AG09309 (cell line): ENCODE measurements around the gene OXNAD1.

ENCODE experiments used
- DNase-seq: peaks from one replicate; pipeline ENCODE4 v3.0.0-alpha.2; 2010; ENCODE audit warnings: low read depth
- H3K4me3 ChIP-seq: 2 replicates; pipeline ENCODE4 v1.5.1; 2011; ENCODE audit warnings: mild to moderate bottlenecking, low read depth, low read length, moderate library complexity; ENCODE audit not compliant: control insufficient read depth
- CTCF ChIP-seq: IDR thresholded peaks from 2 replicates; pipeline ENCODE4 v1.5.1; 2011; ENCODE audit warnings: mild to moderate bottlenecking, low read depth, low read length, inconsistent platforms; ENCODE audit not compliant: insufficient read depth, control insufficient read depth; ENCODE audit errors: missing control alignments

OXNAD1 gene

GRCh38 chr3:16315623-16316022, 50.6 kb downstream of the OXNAD1 start:
- TF ChIP-seq CTCF, result no peak
- no peak overlapping the region for H3K4me3 ChIP-seq
- no peak for DNase-seq

GRCh38 chr3:16316396-16316795, 51.4 kb downstream of the OXNAD1 start:
- H3K4me3 ChIP-seq, result no peak overlapping the region
- TF ChIP-seq CTCF, result no peak
- DNase-seq, result no peak

- no peak for TF ChIP-seq CTCF
- no peak for DNase-seq
- no peak overlapping the region for H3K4me3 ChIP-seq
Measured at GRCh38 chr3:16316847-16317560, 52.0 kb downstream of the OXNAD1 start.

- DNase-seq, result no peak
- no peak for TF ChIP-seq CTCF
- no peak overlapping the region for H3K4me3 ChIP-seq
Measured at GRCh38 chr3:16317561-16317945, 52.5 kb downstream of the OXNAD1 start.

GRCh38 chr3:16318176-16318575, 53.2 kb downstream of the OXNAD1 start:
- DNase-seq, result peak; percentile 75
- TF ChIP-seq CTCF, result no peak
- H3K4me3 ChIP-seq, result no peak overlapping the region

GRCh38 chr3:16319307-16319706, 54.3 kb downstream of the OXNAD1 start:
- no peak overlapping the region for H3K4me3 ChIP-seq
- peak; percentile 29 for TF ChIP-seq CTCF
- DNase-seq, result no peak

- DNase-seq, result no peak
- no peak for TF ChIP-seq CTCF
- no peak overlapping the region for H3K4me3 ChIP-seq
Measured at GRCh38 chr3:16319723-16320122, 54.7 kb downstream of the OXNAD1 start.
